Panc1 (cell line): Measurements from ENCODE around the gene ARHGEF17.

Experiments used
- POLR2AphosphoS5 ChIP-seq: IDR thresholded peaks from 2 replicates; pipeline ENCODE4 v1.6.1; 2012; ENCODE audit warnings: mild to moderate bottlenecking, low read depth, low read length, moderate library complexity
- TF ChIP-seq, protein P1 (sequence below): fragments of 450-650 bp; IDR thresholded peaks from 2 replicates; pipeline ENCODE4 v1.5.1; 2017; ENCODE audit warnings: mild to moderate bottlenecking

DNA sequence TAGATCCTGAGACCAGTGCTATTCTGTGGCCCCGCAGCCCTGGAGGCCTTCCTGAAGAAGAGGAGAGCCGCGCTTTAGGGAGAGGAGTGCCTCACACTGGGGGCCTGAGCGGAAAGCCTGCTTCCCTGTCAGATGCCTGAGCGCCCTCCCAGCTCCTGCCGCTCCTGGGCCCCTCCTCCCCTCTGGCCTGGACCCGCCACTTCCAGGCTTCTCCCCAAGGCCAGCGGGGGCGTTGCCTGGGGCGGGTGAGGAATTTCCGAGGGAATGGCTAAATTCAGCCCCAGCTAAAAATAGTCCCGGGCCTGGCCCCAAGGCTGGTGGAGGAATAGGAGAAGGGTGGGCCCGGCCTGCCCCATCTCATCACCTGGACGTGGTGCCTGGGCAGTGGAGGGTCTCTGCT lies 15.4 kb downstream of the ARHGEF17 start:
- TF ChIP-seq, protein P1, sequence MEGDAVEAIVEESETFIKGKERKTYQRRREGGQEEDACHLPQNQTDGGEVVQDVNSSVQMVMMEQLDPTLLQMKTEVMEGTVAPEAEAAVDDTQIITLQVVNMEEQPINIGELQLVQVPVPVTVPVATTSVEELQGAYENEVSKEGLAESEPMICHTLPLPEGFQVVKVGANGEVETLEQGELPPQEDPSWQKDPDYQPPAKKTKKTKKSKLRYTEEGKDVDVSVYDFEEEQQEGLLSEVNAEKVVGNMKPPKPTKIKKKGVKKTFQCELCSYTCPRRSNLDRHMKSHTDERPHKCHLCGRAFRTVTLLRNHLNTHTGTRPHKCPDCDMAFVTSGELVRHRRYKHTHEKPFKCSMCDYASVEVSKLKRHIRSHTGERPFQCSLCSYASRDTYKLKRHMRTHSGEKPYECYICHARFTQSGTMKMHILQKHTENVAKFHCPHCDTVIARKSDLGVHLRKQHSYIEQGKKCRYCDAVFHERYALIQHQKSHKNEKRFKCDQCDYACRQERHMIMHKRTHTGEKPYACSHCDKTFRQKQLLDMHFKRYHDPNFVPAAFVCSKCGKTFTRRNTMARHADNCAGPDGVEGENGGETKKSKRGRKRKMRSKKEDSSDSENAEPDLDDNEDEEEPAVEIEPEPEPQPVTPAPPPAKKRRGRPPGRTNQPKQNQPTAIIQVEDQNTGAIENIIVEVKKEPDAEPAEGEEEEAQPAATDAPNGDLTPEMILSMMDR, result no peak
- TF ChIP-seq POLR2AphosphoS5, result no peak
